ENCODE results near the gene TUBA1C. TPM values are rescaled to one million over a fixed set of nuclear protein-coding genes. Genes with fewer than 3 reads are reported as not detected.

TUBA1C gene
- total and polyA plus RNA-seq, 9 donors = 48.5 to 101 (median 78.5) TPM

Other genes with a start within 250 kb of the TUBA1C start
- gene PRKAG1, start 246.3 kb upstream of the TUBA1C start, total RNA-seq = 60.3 TPM
- 10 to 100 TPM; 53.8 to 72.0 (median 61.0) TPM for gene PRKAG1, start 246.3 kb upstream of the TUBA1C start, polyA plus RNA-seq (ENCODE audit: insufficient read depth in 1 of 8, insufficient read length in 8 of 8, low replicate concordance in 1 of 8)
- 25.6 TPM for gene KMT2D, start 204.3 kb upstream of the TUBA1C start, total RNA-seq
- 10 to 100 TPM; 31.2 to 58.0 (median 47.0) TPM for gene KMT2D, start 204.3 kb upstream of the TUBA1C start, polyA plus RNA-seq (ENCODE audit: insufficient read depth in 1 of 8, insufficient read length in 8 of 8, low replicate concordance in 1 of 8)
- 1.2 TPM for gene RHEBL1, start 195.1 kb upstream of the TUBA1C start, total RNA-seq
- gene RHEBL1, start 195.1 kb upstream of the TUBA1C start, polyA plus RNA-seq (ENCODE audit: insufficient read depth in 1 of 8, insufficient read length in 8 of 8, low replicate concordance in 1 of 8) = 1 to 10 TPM; 1.5 to 3.4 (median 1.9) TPM
- gene DHH, start 170.3 kb upstream of the TUBA1C start, total RNA-seq = 1.1 TPM
- 1 to 10 TPM in 5 of 8 donors, under 1 TPM in 3; 0.42 to 3.4 (median 1.2) TPM for gene DHH, start 170.3 kb upstream of the TUBA1C start, polyA plus RNA-seq (ENCODE audit: insufficient read depth in 1 of 8, insufficient read length in 8 of 8, low replicate concordance in 1 of 8)
- gene LMBR1L, start 154.2 kb upstream of the TUBA1C start, total RNA-seq = 30.2 TPM
- gene LMBR1L, start 154.2 kb upstream of the TUBA1C start, polyA plus RNA-seq (ENCODE audit: insufficient read depth in 1 of 8, insufficient read length in 8 of 8, low replicate concordance in 1 of 8) = 10 to 100 TPM; 33.6 to 53.1 (median 39.9) TPM
- 884 TPM for gene TUBA1B, start 133.7 kb upstream of the TUBA1C start, total RNA-seq
- 1,000 to 10,000 TPM in 7 of 8 donors, 100 to 1,000 TPM in 1; 792 to 1,222 (median 1,110) TPM for gene TUBA1B, start 133.7 kb upstream of the TUBA1C start, polyA plus RNA-seq (ENCODE audit: insufficient read depth in 1 of 8, insufficient read length in 8 of 8, low replicate concordance in 1 of 8)
- 679 TPM for gene TUBA1A, start 76.0 kb upstream of the TUBA1C start, total RNA-seq
- gene TUBA1A, start 76.0 kb upstream of the TUBA1C start, polyA plus RNA-seq (ENCODE audit: insufficient read depth in 1 of 8, insufficient read length in 8 of 8, low replicate concordance in 1 of 8) = 100 to 1,000 TPM; 717 to 946 (median 807) TPM
- 1.4 TPM for gene PRPH, start 30.1 kb downstream of the TUBA1C start, total RNA-seq
- gene PRPH, start 30.1 kb downstream of the TUBA1C start, polyA plus RNA-seq (ENCODE audit: insufficient read depth in 1 of 8, insufficient read length in 8 of 8, low replicate concordance in 1 of 8) = 1 to 10 TPM; 1.3 to 3.5 (median 2.4) TPM
- gene TROAP, start 58.2 kb downstream of the TUBA1C start, total RNA-seq = 6.9 TPM
- gene TROAP, start 58.2 kb downstream of the TUBA1C start, polyA plus RNA-seq (ENCODE audit: insufficient read depth in 1 of 8, insufficient read length in 8 of 8, low replicate concordance in 1 of 8) = 10 to 100 TPM; 10.8 to 18.2 (median 12.5) TPM
- gene C1QL4, start 72.1 kb downstream of the TUBA1C start, total RNA-seq = 0.27 TPM
- under 1 TPM in 6 of 8 donors, not detected in 2; 0.05 to 0.15 (median 0.09) TPM for gene C1QL4, start 72.1 kb downstream of the TUBA1C start, polyA plus RNA-seq (ENCODE audit: insufficient read depth in 1 of 8, insufficient read length in 8 of 8, low replicate concordance in 1 of 8)
- 0.04 TPM for gene DNAJC22, start 81.8 kb downstream of the TUBA1C start, total RNA-seq
- gene DNAJC22, start 81.8 kb downstream of the TUBA1C start, polyA plus RNA-seq (ENCODE audit: insufficient read depth in 1 of 8, insufficient read length in 8 of 8, low replicate concordance in 1 of 8) = 1 to 10 TPM in 1 of 8 donors, under 1 TPM in 7; 0.02 to 2.5 (median 0.15) TPM
- 18.8 TPM for gene SPATS2, start 102.4 kb downstream of the TUBA1C start, total RNA-seq
- 10 to 100 TPM; 24.2 to 42.1 (median 29.6) TPM for gene SPATS2, start 102.4 kb downstream of the TUBA1C start, polyA plus RNA-seq (ENCODE audit: insufficient read depth in 1 of 8, insufficient read length in 8 of 8, low replicate concordance in 1 of 8)

Data from muscle of leg (tissue), 9 donors.